K562 (cell line): ENCODE data around the gene TMEM14C. TPM values are rescaled to one million over a fixed set of nuclear protein-coding genes. Genes with fewer than 3 reads are reported as not detected.

Experiments used
- CTCF ChIP-seq, 3 experiments: IDR thresholded peaks in 2 of 3; conservative IDR thresholded peaks in 1 of 3; 2 replicates each; pipeline ENCODE4 v1.5.1; 2011 to 2012; ENCODE audit warnings: low read length in 3 of 3, mild to moderate bottlenecking in 3 of 3, control low read depth in 2 of 3, improper control_type of control experiment in 1 of 3, inconsistent platforms in 1 of 3, low read depth in 1 of 3, mixed read lengths in 1 of 3, moderate library complexity in 1 of 3; ENCODE audit not compliant: insufficient read depth in 2 of 3
- DIDO1 ChIP-seq: fragments of 450-650 bp; IDR thresholded peaks from 2 replicates; pipeline ENCODE4 v1.6.1; 2016; ENCODE audit warnings: low read depth, missing biosample characterization, missing genetic modification characterization
- E2F6 ChIP-seq, 2 experiments: IDR thresholded peaks; 2 replicates each; pipeline ENCODE4 v1.6.1; 2011; ENCODE audit warnings: borderline replicate concordance in 1 of 2, control low read depth in 1 of 2, low read depth in 1 of 2, low read length in 1 of 2, mild to moderate bottlenecking in 1 of 2, mixed read lengths in 1 of 2, moderate library complexity in 1 of 2; ENCODE audit not compliant: insufficient read depth in 1 of 2, insufficient read length in 1 of 2, poor library complexity in 1 of 2, severe bottlenecking in 1 of 2; ENCODE audit errors: extremely low read depth in 1 of 2
- ETV6 ChIP-seq, 3 experiments: fragments of 150-350 bp in 1 of 3; sonication (generic) in 1 of 3; formaldehyde crosslinking in 1 of 3; IDR thresholded peaks; 2 replicates each; pipeline versions ENCODE4 v1.6.1 to v1.8.0; 2014 to 2022; ENCODE audit warnings: borderline replicate concordance in 2 of 3, low read depth in 2 of 3, antibody characterized with exemption in 1 of 3, low read length in 1 of 3, mild to moderate bottlenecking in 1 of 3, missing genetic modification reagents in 1 of 3
- HDGF ChIP-seq: fragments of 450-650 bp; IDR thresholded peaks from 2 replicates; pipeline ENCODE4 v1.6.1; 2016
- HEY1 ChIP-seq: fragments of 250-450 bp; sonication (Bioruptor Pico); IDR thresholded peaks from 2 replicates; pipeline ENCODE4 v1.5.0; 2020; ENCODE audit warnings: mild to moderate bottlenecking, moderate library complexity, borderline replicate concordance
- ID3 ChIP-seq, 2 experiments: fragments of 250-450 bp in 1 of 2; fragments of 450-650 bp in 1 of 2; sonication (Bioruptor Pico) in 1 of 2; IDR thresholded peaks; 2 replicates each; pipeline versions ENCODE4 v1.6.1 to v1.8.0; 2016 to 2021; ENCODE audit warnings: mild to moderate bottlenecking in 2 of 2, moderate library complexity in 2 of 2, missing compliant biosample characterization in 1 of 2, missing genetic modification characterization in 1 of 2
- MTA3 ChIP-seq: fragments of 450-650 bp; formaldehyde crosslinking; IDR thresholded peaks from 2 replicates; pipeline ENCODE4 v1.6.1; 2017; ENCODE audit warnings: mild to moderate bottlenecking, borderline replicate concordance
- SMAD1 ChIP-seq: fragments of 150-350 bp; IDR thresholded peaks from 2 replicates; pipeline ENCODE4 v1.6.1; 2014; ENCODE audit warnings: low read length, low read depth; ENCODE audit not compliant: partially characterized antibody
- SMARCE1 ChIP-seq: fragments of 450-650 bp; IDR thresholded peaks from 2 replicates; pipeline ENCODE4 v1.7.1; 2016; ENCODE audit warnings: mild to moderate bottlenecking
- ZEB2 ChIP-seq: fragments of 450-650 bp; IDR thresholded peaks from 2 replicates; pipeline ENCODE4 v1.6.1; 2016
- ZNF274 ChIP-seq: IDR thresholded peaks from 2 replicates; pipeline ENCODE4 v1.6.1; 2011; ENCODE audit warnings: low read depth, mild to moderate bottlenecking, low read length, moderate library complexity, borderline replicate concordance
- ZNF639 ChIP-seq, 2 experiments: fragments of 200-800 bp in 1 of 2; sonication (Bioruptor generic) in 1 of 2; sonication (generic) in 1 of 2; formaldehyde crosslinking in 1 of 2; IDR thresholded peaks in 1 of 2; conservative IDR thresholded peaks in 1 of 2; 2 replicates each; pipeline versions ENCODE4 v1.5.0 to v1.6.1; 2016 to 2020; ENCODE audit warnings: missing compliant biosample characterization in 1 of 2, missing genetic modification characterization in 1 of 2, missing genetic modification reagents in 1 of 2
- polyA plus RNA-seq, 8 experiments: library from polyadenylated mRNA; depleted of rRNA in 4 of 8; stranded (reverse) in 5 of 8; unstranded in 3 of 8; fragments of >200 nt; fragmentation: Nextera tagmentation in 2 of 8; fragmentation: Illumina TruSeq in 1 of 8; extraction: Ambion mirVana in 2 of 8; extraction: Trizol in 1 of 8; gene quantifications; 2 replicates each; pipeline versions ENCODE4 v1.2.1 to v1.2.3, GENCODE V29; 2011 to 2014; ENCODE audit warnings: inconsistent platforms in 1 of 8, missing spikeins in 1 of 8
- total RNA-seq, 7 experiments: library from RNA; depleted of rRNA in 6 of 7; stranded (reverse); fragments of >200 nt in 6 of 7; fragmentation: Illumina TruSeq in 2 of 7; extraction: Trizol in 2 of 7; gene quantifications; 2 replicates each; pipeline versions ENCODE4 v1.2.1 to v1.2.3, GENCODE V29; 2011 to 2021; ENCODE audit warnings: low replicate concordance in 1 of 7

Gene TMEM14C
- total and polyA plus RNA-seq, 9 of the 15 experiments (the other 6 are each of a cell fraction or from before 2014, with no cell fraction given): 151 to 496 (median 263) TPM

DNA sequence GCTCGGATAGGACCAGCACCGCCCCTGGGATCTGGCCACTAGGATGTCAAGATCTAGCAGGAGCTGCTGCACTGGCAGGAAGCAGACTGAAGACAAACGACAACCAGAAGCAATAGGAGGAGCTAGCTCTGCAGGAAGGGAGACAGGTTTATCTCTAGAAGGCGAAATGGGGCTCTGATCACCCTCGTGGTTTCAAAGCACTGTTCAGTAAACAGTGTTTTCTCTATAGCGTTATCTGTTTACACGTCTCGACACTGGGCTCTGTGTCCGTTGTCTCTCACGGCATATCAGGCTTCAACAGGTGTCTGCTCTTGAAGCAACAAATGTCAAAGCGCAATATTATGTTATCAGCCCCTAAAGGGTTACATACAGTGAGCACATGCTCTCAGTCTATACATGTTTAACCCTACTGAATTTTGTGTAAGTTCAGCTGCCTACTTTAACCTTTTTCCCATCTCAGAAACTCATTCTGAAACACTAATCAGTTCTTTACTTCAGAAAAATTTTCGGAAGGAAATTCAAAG lies 48.6 kb downstream of the TMEM14C start (continued):
- peak; percentile 33 to 49 (median 36); a peak in 5 of 6 replicates for TF ChIP-seq CTCF (IDR thresholded peaks at IDR 0.05 in 2 of 3, conservative IDR thresholded peaks at IDR 0.05 in 1 of 3; ENCODE audit: insufficient read depth in 2 of 3, low read depth in 1 of 3, low read length in 3 of 3)
- no peak for TF ChIP-seq ETV6 (IDR thresholded peaks at IDR 0.05; ENCODE audit: borderline replicate concordance in 1 of 2, low read depth in 2 of 2, low read length in 1 of 2)
- TF ChIP-seq ETV6 (CRISPR knock-in tag; IDR thresholded peaks at IDR 0.05; ENCODE audit: borderline replicate concordance): no peak
- 0 out of 2 replicates have a peak, but pooled peaks have one; percentile 12 for TF ChIP-seq HDGF
- no peak for TF ChIP-seq ID3 (CRISPR knock-in tag; IDR thresholded peaks at IDR 0.05)
- TF ChIP-seq ID3 (tag; IDR thresholded peaks at IDR 0.05): peak; percentile 97
- 0 out of 4 replicates have a peak, but pooled peaks of 1 of the 2 experiments have one; percentile 46 for TF ChIP-seq ZNF639 (CRISPR knock-in tag; conservative IDR thresholded peaks at IDR 0.05 in 1 of 2, IDR thresholded peaks at IDR 0.05 in 1 of 2)
- TF ChIP-seq ZNF274: peak; percentile 65; the same call in 1 of the 2 replicates
- no peak for TF ChIP-seq HEY1
- peak; percentile 42 to 48 for TF ChIP-seq E2F6 (IDR thresholded peaks at IDR 0.05; ENCODE audit: borderline replicate concordance in 1 of 2, extremely low read depth in 1 of 2, insufficient read depth in 1 of 2, insufficient read length in 1 of 2, low read depth in 1 of 2, low read length in 1 of 2, poor library complexity in 1 of 2, severe bottlenecking in 1 of 2)
- TF ChIP-seq MTA3: peak; percentile 86
- TF ChIP-seq SMARCE1: peak; percentile 91
- TF ChIP-seq DIDO1 (tag): peak; percentile 17; the same call in 1 of the 2 replicates
- TF ChIP-seq SMAD1: peak; percentile 45
- peak; percentile 93 for TF ChIP-seq ZEB2
